Lower leg skin (tissue), 3 donors: Measurements from ENCODE around the gene FREM2.

Source experiments
- CTCF ChIP-seq, 3 donors: fragments of 450-650 bp; IDR thresholded peaks; one replicate each; pipeline ENCODE4 v1.5.1; 2016; ENCODE audit warnings: antibody characterized with exemption in 3 of 3, mild to moderate bottlenecking in 3 of 3, moderate library complexity in 2 of 3
- POLR2A ChIP-seq, 2 donors: fragments of 450-650 bp; IDR thresholded peaks; one replicate each; pipeline ENCODE4 v1.6.1; 2016 to 2017; ENCODE audit warnings: antibody characterized with exemption in 2 of 2, mild to moderate bottlenecking in 1 of 2, moderate library complexity in 1 of 2

GRCh38 chr13:38796890-38797289 lies 110.0 kb downstream of the FREM2 start:
- TF ChIP-seq CTCF (IDR thresholded peaks at IDR 0.05), result no peak
- no peak for TF ChIP-seq POLR2A (IDR thresholded peaks at IDR 0.05)
